Stimulated activated CD4-positive, alpha-beta T cell treated with anti-CD3 and anti-CD28 coated beads, Interleukin-4, amount 100 ng/mL, for 4 hours (primary cell): ENCODE results near the gene SPARCL1.

ENCODE experiments used
- DNase-seq, 2 experiments: peaks; one replicate each; pipeline ENCODE4 v3.0.0-alpha.2; 2020

SPARCL1 gene

DNA sequence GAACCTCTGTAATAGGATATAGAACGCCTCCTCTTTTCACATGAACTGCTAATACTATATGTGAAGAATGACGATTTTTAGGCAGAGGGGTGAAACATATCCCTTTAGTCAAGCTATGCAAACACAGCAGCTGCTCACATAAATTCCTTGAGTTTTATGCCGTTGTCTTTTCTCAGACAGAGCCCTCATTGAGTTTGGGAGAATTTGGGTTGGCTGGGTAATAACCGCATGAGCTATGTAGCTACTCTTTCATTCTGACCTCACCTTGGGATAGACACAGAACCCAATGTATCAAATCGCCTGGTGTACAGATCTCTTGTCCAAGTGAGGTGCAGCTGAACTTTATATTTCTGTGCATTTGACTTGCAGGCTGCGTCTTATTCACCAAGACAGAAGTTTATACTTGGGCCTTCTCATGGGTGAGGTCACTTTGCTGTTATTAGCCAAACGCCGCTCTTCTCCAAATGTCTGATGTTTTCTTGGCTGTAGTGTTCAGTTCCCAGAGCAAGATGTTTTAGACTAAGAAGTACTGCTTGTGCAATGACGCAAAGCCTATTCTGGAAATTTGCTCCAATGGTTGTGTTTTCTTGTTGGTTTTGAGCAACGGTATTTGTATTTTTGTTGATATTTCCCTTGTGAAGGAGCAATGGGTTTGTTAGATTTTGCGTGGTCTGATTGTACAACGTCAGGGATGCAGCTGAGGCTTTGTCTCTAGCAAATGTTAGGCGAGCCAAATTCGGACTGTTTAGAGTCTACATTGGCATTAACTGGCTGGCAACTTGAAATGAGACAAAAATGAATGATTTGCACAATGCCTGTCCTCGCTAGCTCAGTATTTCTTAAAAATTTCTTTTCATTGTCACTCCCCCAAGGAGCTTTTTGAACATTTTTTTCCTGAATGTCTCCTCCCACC, 11.2 kb upstream of the SPARCL1 start:
- no peak for DNase-seq

DNA sequence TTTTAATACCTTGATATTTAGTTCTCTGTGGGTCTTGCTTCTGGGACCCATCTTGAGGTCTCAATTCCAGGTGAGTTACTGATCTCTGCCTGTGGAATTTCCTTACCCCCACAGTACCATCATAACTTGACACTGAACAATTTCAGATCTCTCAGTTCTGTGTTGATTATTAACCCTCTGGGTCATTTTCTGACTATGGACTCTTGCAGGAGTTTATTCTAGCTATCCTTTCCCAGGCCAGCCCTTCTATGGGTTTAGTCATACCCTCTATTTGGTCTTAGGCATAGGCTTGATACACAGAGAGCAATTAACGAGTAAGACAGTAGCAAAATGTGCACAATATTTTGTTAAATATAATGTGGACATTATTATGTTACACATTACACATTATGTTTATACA, 3.7 kb upstream of the SPARCL1 start:
- DNase-seq, result no peak

GRCh38 chr4:87532109-87532508, 2.9 kb upstream of the SPARCL1 start:
- DNase-seq, result no peak

- no peak for DNase-seq
These were observed 2.4 kb upstream of the SPARCL1 start for GRCh38 chr4:87531621-87532020.

DNA sequence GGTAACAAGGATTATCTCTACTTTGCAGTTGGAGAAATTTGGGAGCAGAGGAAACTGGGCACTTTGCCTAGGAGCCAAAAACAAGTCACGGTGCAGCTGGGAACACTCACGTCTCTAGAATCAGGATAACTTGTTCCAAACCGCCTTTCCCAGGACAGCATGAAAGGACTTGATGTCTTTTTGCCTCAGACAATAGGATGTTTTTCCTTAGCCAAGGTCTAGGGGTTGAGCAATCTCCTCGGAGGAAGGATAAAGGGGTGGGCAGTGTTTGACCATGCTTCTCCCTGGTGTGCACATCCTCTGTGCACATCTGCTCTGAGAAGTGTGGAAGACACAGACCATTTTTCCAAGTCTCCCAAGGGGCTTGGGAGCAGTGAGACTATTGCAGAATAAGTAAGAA, 1.7 kb upstream of the SPARCL1 start:
- DNase-seq, result no peak

- DNase-seq, result no peak
These were observed 1.1 kb upstream of the SPARCL1 start for GRCh38 chr4:87530229-87530628.

GRCh38 chr4:87527431-87528220, 1.6 kb downstream of the SPARCL1 start:
- DNase-seq, result no peak

- no peak for DNase-seq
These were observed 3.4 kb downstream of the SPARCL1 start for GRCh38 chr4:87525636-87526295.

- DNase-seq, result no peak
These were observed 4.7 kb downstream of the SPARCL1 start for GRCh38 chr4:87524456-87524855.

- no peak for DNase-seq
These were observed 5.9 kb downstream of the SPARCL1 start for GRCh38 chr4:87523307-87523706.

GRCh38 chr4:87521757-87522374, 7.3 kb downstream of the SPARCL1 start:
- DNase-seq, result no peak

DNA sequence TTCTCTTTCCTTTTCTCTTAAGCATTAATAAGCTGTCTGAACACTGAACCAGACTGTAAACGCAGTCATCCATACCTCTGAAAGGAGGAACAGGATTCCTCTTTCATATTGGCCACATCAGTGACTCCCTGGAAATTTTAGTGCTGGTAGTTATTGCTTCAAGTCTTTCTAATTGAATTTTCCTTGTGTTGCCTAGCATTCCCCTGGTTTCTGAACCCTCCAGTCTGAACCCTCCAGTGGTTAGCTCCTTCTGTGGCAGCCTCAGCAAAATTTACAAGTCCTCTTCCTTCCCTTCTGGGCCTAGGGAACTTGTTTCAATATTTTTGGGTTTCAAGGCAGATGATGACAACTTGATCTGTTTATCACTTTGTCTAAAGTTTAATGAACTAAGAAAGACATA, 7.9 kb downstream of the SPARCL1 start:
- DNase-seq, result no peak

- DNase-seq, result no peak
These were observed 11.6 kb downstream of the SPARCL1 start for GRCh38 chr4:87517621-87518020.

DNA sequence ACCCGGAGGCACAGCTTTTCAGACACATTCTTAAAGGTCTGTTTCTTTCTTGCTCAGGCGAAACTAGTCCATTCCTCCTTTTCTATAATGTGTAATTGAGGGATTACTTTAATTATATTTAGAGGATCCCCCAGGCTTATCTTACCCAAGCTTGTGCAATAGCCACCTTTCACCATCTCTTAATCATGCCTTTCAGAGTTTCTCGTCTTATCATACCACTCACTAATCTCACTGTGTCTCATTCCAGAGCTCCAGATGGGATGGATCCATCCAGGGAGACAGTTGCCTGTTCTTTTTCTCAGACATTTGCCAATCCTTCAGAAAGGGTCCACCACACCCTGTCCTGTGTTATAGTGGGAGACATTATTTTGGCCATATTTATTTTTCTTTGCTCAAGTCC, 12.5 kb downstream of the SPARCL1 start:
- no peak for DNase-seq

DNA sequence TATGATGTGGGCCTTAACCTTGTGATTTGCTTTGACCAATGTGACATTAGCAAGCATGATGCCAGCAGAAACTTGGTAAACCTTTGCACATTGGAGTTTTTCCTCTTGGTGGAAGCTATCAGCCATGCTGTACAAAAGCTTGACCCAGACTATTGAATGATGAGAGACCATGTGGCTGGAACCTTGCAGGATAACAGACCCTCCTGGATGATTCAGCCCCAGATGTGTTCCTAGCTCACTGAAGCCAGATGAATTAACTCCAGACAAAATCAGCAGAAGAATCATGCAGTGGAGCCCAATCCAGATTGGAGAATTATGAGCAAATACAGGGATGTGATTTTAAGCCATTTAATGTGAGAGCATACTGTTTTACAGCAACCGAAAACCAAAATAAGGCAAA, 16.8 kb downstream of the SPARCL1 start:
- DNase-seq, result no peak

- DNase-seq, result no peak
These were observed 17.7 kb downstream of the SPARCL1 start for GRCh38 chr4:87511500-87511899.

DNA sequence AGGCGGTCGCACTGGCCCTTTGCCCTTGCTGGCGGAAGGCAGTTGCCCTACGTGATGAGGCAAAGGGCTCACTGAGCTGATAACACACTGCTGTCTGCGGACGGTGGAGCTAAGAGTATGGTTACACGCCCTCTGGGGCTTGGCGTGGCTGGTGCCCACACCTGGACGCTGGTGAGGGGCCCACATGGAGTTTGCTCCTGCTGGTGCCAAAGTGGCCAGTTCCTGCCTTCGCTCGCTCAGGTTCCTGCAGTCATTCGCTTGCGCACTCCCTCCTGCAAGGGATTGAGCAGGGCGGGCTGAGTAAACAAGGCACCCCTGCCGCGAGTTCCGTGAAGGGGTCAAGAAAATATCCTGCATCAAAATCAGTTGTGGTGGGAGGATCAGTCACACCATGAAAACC, 18.4 kb downstream of the SPARCL1 start:
- no peak for DNase-seq

DNA sequence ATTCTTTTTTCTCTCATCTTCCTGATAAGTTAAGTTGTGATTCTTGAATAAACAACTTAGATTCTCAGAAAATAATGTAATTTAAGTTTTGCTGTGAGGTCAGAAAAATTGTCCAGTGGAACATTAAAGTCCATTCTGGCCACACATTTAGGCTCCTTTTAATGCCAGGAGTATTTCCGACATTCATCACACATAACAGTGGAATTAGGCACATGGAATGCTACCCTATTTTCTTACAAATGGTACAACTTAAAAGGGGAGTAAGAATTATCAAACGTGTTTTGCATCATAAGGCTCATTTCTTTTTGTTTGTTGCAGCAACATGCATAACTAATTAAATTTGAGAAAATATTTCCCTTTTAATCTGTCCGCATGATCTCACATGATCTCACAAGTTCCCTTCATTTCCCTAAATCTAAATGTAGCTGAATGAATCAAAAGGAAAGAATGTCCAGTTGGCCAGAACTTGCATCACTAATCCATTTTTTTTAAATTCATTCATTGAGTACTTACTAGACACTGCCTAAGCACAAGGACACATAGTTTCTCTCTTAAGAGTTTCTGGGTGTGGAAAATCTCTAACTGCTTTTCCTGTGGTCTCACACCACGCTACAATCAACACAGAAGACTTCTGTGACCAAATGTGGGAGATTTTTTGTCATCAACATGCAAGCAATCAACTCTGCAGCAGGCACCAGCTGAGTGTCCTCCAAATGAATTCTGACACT, 22.0 kb downstream of the SPARCL1 start:
- no peak for DNase-seq

DNA sequence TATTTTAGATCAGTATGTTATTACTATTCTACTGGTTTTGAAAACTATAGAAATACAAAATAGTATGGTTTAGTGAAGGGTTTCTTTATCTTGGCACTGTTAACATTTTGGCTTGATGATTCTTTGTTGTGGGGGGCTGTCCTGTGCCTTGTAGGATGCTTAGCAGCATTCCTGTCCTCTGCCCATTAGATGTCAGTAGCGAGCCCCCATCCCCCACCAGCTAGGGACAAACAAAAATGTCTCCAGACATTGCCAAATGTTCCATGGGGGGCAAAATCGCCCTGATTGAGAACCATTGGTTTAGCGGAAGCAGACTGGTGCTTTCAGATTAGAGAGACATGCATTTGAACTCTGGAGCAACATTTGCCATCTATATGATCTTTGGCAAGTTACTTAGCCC, 23.3 kb downstream of the SPARCL1 start:
- DNase-seq, result no peak

DNA sequence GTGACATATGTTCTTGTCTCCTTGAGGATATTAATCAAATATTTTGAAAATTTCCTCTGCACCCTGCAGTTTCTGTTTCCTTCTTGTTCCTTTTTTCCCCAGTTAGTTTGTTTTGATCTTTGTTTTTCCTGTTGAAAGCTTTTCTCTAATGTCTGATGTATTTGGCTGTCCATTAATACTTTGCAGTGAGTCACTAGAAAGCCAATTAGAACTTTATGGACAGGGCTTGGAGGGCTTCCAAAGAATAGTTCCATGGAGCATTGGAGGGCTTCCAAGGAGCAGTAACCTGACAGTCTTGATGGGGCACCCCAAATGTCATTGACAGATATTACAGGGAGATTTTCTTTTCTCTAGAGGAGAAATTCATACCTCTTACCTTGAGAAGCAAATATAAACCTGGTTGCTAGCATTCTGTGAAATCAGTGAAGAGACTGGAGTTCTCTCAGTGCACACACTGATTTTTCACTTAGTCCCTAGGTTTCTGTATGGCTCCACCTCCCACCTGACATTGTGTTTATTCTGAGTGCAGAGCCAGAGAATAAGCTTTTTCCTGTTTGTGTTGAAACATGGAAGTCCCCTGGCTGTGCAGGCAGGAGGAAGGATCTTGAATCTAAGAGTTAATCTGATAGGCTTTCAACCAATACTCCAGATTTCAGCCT, 26.5 kb downstream of the SPARCL1 start:
- DNase-seq, result no peak

- DNase-seq, result no peak
These were observed 29.1 kb downstream of the SPARCL1 start for GRCh38 chr4:87500092-87500462.
